Measurements from ENCODE around the gene LY86. TPM values are rescaled to one million over a fixed set of nuclear protein-coding genes. Genes with fewer than 3 reads are reported as not detected.

Gene LY86
- total RNA-seq, 2 donors from 2014 or later: 0.82 to 5.2 TPM

DNA sequence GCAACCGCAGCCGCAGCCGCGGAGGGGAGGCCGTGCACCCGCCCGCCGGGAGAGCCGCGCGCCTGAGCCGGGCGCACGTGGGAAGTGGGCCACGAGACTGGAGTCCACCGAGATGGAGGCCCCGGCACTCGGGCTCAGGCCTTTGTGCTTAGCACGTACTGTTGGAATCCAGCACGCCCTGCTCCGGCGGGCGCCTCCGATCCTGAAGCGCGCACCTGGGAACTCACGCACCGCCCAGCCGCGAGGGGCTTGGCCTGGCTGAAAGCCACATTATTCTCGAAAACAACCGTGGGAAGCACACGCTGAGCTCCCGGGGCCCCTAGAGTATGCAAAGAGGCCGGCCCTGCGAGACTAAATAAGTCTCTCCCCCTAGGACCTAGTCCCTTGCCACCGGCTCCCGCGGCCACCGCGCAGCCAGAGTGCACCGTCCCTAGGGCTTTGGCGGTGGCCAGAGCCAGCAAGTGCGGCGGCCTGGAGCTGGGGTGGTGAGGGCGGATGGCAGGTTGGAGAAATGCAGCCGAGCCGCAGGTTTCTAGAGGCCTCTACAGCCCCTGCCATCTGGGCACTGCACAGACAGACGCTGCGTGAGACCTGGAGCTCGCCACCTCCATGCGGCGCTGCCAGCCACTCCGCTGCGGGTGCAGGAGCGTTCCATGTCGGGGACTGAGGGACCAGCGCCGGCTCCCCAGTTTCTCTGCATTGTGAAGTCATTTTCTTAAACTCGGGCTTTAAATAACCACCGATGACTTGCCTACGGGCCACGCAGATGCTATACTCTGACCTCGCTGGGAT is 42.0 kb upstream of the LY86 start:
- peaks cover 0 to 12% of the 10 kb centered on the region in 2 donors for H3K4me1 ChIP-seq
- peak overlapping the region in 1 of 2 donors; percentile 46 for H3K27ac ChIP-seq
- no peaks in the 10 kb centered on the region for H3K36me3 ChIP-seq
- peak overlapping the region; percentile 20 to 57 for H3K4me3 ChIP-seq
- TF ChIP-seq, protein P1, sequence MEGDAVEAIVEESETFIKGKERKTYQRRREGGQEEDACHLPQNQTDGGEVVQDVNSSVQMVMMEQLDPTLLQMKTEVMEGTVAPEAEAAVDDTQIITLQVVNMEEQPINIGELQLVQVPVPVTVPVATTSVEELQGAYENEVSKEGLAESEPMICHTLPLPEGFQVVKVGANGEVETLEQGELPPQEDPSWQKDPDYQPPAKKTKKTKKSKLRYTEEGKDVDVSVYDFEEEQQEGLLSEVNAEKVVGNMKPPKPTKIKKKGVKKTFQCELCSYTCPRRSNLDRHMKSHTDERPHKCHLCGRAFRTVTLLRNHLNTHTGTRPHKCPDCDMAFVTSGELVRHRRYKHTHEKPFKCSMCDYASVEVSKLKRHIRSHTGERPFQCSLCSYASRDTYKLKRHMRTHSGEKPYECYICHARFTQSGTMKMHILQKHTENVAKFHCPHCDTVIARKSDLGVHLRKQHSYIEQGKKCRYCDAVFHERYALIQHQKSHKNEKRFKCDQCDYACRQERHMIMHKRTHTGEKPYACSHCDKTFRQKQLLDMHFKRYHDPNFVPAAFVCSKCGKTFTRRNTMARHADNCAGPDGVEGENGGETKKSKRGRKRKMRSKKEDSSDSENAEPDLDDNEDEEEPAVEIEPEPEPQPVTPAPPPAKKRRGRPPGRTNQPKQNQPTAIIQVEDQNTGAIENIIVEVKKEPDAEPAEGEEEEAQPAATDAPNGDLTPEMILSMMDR (IDR thresholded peaks at IDR 0.05): no peak
- H3K27me3 ChIP-seq: no peaks in the 10 kb centered on the region
- H3K9me3 ChIP-seq: no peaks in the 10 kb centered on the region
- no peak for DNase-seq (ENCODE audit: low spot score)

DNA sequence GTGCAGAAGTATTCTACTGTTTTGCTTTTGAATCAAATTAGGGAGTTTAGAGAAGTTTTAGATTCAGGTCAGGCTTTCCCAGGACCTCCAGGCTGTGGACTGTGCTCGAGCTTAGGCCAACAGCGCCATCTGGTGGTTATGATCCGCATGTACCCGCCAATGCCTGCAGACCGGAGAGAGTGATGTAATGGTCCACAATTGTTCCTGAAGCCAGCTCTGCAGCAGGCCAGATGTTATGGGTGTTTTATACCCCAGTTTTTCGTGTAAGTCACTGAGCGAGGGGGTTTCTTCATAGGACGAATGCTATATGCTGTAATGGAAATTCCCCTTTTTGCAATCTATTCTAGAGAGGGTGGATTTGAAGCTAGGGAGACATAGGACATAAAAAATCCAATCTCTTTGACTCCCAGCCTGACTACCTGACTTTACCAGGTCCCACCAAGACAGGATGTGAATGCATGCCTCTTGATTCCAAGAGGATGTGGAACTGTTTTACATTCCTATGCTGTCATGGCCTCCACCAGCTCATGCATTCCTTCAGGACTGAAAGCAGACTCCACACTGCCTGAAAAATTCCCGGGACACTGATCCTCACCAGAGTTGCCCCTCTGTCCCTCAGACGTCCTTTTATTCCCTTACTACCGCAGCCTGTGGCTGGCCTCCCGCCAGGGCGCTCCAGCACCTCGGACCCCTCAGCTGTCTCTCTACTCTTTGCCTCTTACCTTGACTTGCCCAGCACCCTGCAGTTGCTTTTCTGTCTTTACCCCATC is 41.2 kb upstream of the LY86 start:
- H3K4me1 ChIP-seq: peaks cover 0 to 12% of the 10 kb centered on the region in 2 donors
- peak; percentile 94 for DNase-seq (ENCODE audit: low spot score)
- no peaks in the 10 kb centered on the region for H3K36me3 ChIP-seq
- TF ChIP-seq, protein P1 (IDR thresholded peaks at IDR 0.05): peak; percentile 88 to 95
- peak overlapping the region; percentile 20 to 57 for H3K4me3 ChIP-seq
- no peaks in the 10 kb centered on the region for H3K27me3 ChIP-seq
- no peaks in the 10 kb centered on the region for H3K9me3 ChIP-seq
- peak overlapping the region in 1 of 2 donors; percentile 46 for H3K27ac ChIP-seq

DNA sequence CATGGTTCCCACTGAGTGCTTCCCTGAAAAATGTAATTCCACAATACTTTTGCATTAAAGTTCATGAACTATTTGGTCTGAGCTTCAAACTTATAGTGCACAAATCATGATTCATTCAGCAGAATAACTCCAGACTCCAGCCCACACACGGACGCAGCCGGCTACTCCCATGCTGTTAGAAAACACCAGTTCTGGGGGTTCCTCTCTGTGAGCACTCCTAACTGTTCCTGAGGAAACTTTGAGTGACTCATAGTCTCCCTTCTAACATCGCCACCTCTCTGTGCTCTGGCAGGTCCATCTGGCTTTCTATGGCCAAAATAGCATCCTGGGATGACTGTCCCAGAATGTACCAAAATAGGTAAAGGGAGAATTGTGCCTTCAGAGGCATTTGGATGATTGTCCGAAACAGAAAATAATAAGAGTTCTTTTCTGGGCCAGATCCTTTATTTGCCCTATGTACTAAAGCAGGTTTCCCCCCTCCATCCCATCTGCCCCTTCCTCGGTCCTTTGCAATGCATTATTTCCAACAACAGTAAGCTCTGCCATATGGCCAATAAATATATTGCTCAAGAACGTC is 32.3 kb upstream of the LY86 start:
- Histone ChIP-seq H3K4me1 (no peaks in the 10 kb centered on the region), H3K4me3 (no peak overlapping the region), H3K27ac (no peak overlapping the region), H3K36me3 (no peaks in the 10 kb centered on the region), H3K27me3 (no peaks in the 10 kb centered on the region), H3K9me3 (no peaks in the 10 kb centered on the region)
- TF ChIP-seq, protein P1 (IDR thresholded peaks at IDR 0.05): no peak
- DNase-seq (ENCODE audit: low spot score): no peak

DNA sequence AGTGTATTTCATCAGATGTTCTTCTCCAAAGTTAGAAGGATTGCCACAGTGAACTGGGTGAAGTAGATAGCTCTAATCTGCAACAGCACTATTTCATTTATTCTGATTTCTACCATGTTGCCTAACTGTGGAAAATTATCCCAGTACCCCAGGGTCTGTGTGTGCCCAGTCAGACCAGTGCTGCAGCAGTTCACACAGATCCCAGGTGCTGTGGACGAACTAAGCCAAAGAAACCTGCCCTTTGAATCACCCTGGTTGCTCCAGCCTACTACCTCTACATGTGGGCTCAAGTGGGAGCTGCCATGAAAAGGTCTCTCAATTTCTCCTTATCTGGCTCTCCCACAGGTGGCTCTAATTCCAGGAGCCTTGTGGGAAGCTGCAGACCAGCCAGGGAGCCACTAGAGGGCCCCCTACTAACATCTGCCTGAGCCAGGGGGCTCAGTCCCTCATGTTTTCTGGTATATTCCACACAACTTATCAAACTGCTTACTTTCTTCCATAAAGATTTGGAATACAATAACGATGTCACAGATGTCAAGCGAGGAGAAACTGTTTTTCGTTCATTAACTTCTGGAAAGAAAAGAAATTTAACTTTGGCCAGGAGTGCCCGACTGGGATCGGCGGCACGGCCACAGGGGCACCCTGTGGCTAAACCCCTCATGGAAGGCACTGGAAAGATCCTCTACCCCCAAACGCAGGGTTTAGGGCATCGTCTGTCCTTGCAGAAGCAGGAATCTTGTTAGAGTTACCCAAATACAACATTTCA is 31.6 kb upstream of the LY86 start:
- no peak overlapping the region for H3K4me3 ChIP-seq
- no peak for DNase-seq (ENCODE audit: low spot score)

DNA sequence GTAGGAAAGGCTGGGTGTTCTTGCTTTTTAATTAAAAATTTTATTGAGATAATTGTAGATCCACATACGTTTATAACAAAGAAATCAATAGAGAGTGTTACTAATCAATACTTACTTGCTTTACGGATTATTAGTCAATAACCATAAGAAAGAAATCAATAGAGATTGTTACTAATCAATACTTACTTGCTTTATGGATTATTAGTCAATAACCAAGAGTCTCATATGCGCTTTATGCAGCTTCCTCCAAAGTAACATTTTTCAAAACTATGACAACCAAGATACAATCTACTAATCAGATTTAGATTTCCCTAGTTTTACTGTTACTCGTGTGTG is 31.0 kb upstream of the LY86 start:
- no peaks in the 10 kb centered on the region for H3K9me3 ChIP-seq
- TF ChIP-seq, protein P1 (IDR thresholded peaks at IDR 0.05): no peak
- no peak for DNase-seq (ENCODE audit: low spot score)
- no peaks in the 10 kb centered on the region for H3K36me3 ChIP-seq
- H3K27me3 ChIP-seq: no peaks in the 10 kb centered on the region
- no peaks in the 10 kb centered on the region for H3K4me1 ChIP-seq
- no peak overlapping the region for H3K27ac ChIP-seq
- H3K4me3 ChIP-seq: no peak overlapping the region

More for the DNA sequence above, 31.6 kb upstream of the LY86 start:
- Histone ChIP-seq H3K27ac (no peak overlapping the region), H3K9me3 (no peaks in the 10 kb centered on the region), H3K27me3 (no peaks in the 10 kb centered on the region), H3K4me1 (no peaks in the 10 kb centered on the region), H3K36me3 (no peaks in the 10 kb centered on the region)
- TF ChIP-seq, protein P1 (IDR thresholded peaks at IDR 0.05): peak; percentile 74 to 86

All from right atrium auricular region (tissue), 2 donors.